Brain pericyte (primary cell): ENCODE data around the gene ARHGAP33.

ENCODE experiments used
- DNase-seq: peaks from one replicate; pipeline ENCODE4 v3.0.0-alpha.2; 2012; ENCODE audit warnings: low read depth, low spot score

The ARHGAP33 gene

GRCh38 chr19:35777961-35778360, 2.6 kb downstream of the ARHGAP33 start:
- DNase-seq, result no peak

- no peak for DNase-seq
Observed at GRCh38 chr19:35779033-35779432, 3.7 kb downstream of the ARHGAP33 start.

GRCh38 chr19:35780058-35780457, 4.7 kb downstream of the ARHGAP33 start:
- DNase-seq, result no peak

GRCh38 chr19:35780717-35781116, 5.4 kb downstream of the ARHGAP33 start:
- no peak for DNase-seq

GRCh38 chr19:35781650-35782049, 6.3 kb downstream of the ARHGAP33 start:
- DNase-seq, result no peak

- DNase-seq, result no peak
Observed at GRCh38 chr19:35782589-35782988, 7.2 kb downstream of the ARHGAP33 start.

GRCh38 chr19:35783469-35784434, 8.4 kb downstream of the ARHGAP33 start:
- DNase-seq, result no peak

- DNase-seq, result no peak
Observed at GRCh38 chr19:35784503-35785338, 9.4 kb downstream of the ARHGAP33 start.

- DNase-seq, result no peak
Observed at GRCh38 chr19:35785339-35785627, 9.9 kb downstream of the ARHGAP33 start.

- DNase-seq, result no peak
Observed at GRCh38 chr19:35786299-35787160, 11.2 kb downstream of the ARHGAP33 start.

GRCh38 chr19:35787227-35787799, 11.9 kb downstream of the ARHGAP33 start:
- no peak for DNase-seq

- DNase-seq, result no peak
Observed at GRCh38 chr19:35788205-35788960, 13.0 kb downstream of the ARHGAP33 start.

GRCh38 chr19:35789195-35789977, 14.0 kb downstream of the ARHGAP33 start:
- no peak for DNase-seq

GRCh38 chr19:35789978-35790944, 14.9 kb downstream of the ARHGAP33 start:
- no peak for DNase-seq

GRCh38 chr19:35790981-35791813, 15.8 kb downstream of the ARHGAP33 start:
- no peak for DNase-seq

- no peak for DNase-seq
Observed at GRCh38 chr19:35791814-35792279, 16.5 kb downstream of the ARHGAP33 start.

- DNase-seq, result no peak
Observed at GRCh38 chr19:35792312-35792711, 16.9 kb downstream of the ARHGAP33 start.

GRCh38 chr19:35792888-35793287, 17.5 kb downstream of the ARHGAP33 start:
- DNase-seq, result no peak
